CD14-positive monocyte (primary cell): Measurements from ENCODE around the gene ATP5F1E. TPM values are rescaled to one million over a fixed set of nuclear protein-coding genes. Genes with fewer than 3 reads are reported as not detected.

Source experiments
- DNase-seq, 3 donors: peaks; one replicate each; pipeline ENCODE4 v3.0.0-alpha.2; 2011 to 2022
- H2AFZ ChIP-seq: 2 replicates; pipeline ENCODE4 v1.6.0; 2012; ENCODE audit warnings: mild to moderate bottlenecking, low read depth, low read length, inconsistent platforms; ENCODE audit not compliant: insufficient read depth, poor library complexity, severe bottlenecking
- H3K27ac ChIP-seq, 2 donors: 1 replicate in 1 of 2; 2 replicates in 1 of 2; pipeline ENCODE4 v1.5.1; 2012 to 2013; ENCODE audit warnings: low read length in 2 of 2, control low read depth in 1 of 2, inconsistent platforms in 1 of 2, low read depth in 1 of 2, mild to moderate bottlenecking in 1 of 2
- H3K27me3 ChIP-seq, 2 donors: one replicate each; pipeline versions ENCODE4 v1.6.0 to v1.6.1; 2011 to 2013; ENCODE audit warnings: low read length in 2 of 2; ENCODE audit not compliant: control insufficient read depth in 2 of 2, insufficient read depth in 2 of 2
- H3K36me3 ChIP-seq, 2 donors: replicated peaks in 1 of 2; 1 replicate in 1 of 2; 2 replicates in 1 of 2; pipeline versions ENCODE4 v1.5.1 to v1.6.1; 2012 to 2013; ENCODE audit warnings: low read length in 2 of 2, control low read depth in 1 of 2, inconsistent platforms in 1 of 2, mild to moderate bottlenecking in 1 of 2; ENCODE audit not compliant: insufficient read depth in 2 of 2, control insufficient read depth in 1 of 2
- H3K4me1 ChIP-seq, 2 donors: 1 replicate in 1 of 2; 2 replicates in 1 of 2; pipeline versions ENCODE4 v1.5.1 to v1.6.1; 2012 to 2013; ENCODE audit warnings: low read length in 2 of 2, control low read depth in 1 of 2, inconsistent platforms in 1 of 2, mild to moderate bottlenecking in 1 of 2, moderate library complexity in 1 of 2; ENCODE audit not compliant: insufficient read depth in 2 of 2, control insufficient read depth in 1 of 2
- H3K4me2 ChIP-seq: replicated peaks from 2 replicates; pipeline ENCODE3; 2012; ENCODE audit warnings: low read length, moderate library complexity, mild to moderate bottlenecking; ENCODE audit not compliant: poor library complexity, severe bottlenecking; ENCODE audit errors: extremely low read depth
- H3K4me3 ChIP-seq, 3 experiments: fragments of 200-600 bp in 1 of 3; sonication (generic) in 1 of 3; replicated peaks in 1 of 3; 1 replicate in 2 of 3; 2 replicates in 1 of 3; pipeline ENCODE4 v1.5.1; 2011 to 2013; ENCODE audit warnings: low read length in 3 of 3, mild to moderate bottlenecking in 3 of 3, control low read depth in 2 of 3, low read depth in 2 of 3, inconsistent platforms in 1 of 3, moderate library complexity in 1 of 3
- H3K79me2 ChIP-seq: 2 replicates; pipeline ENCODE4 v1.6.0; 2012; ENCODE audit warnings: mild to moderate bottlenecking, control low read depth, inconsistent platforms, low read length, moderate library complexity; ENCODE audit not compliant: insufficient read depth
- H3K9ac ChIP-seq: 2 replicates; pipeline ENCODE4 v1.6.0; 2017; ENCODE audit warnings: low read length, mild to moderate bottlenecking; ENCODE audit not compliant: insufficient read depth, poor library complexity, severe bottlenecking
- H3K9me3 ChIP-seq, 2 donors: replicated peaks in 1 of 2; 1 replicate in 1 of 2; 2 replicates in 1 of 2; pipeline versions ENCODE4 v1.5.1 to v1.6.1; 2012 to 2013; ENCODE audit warnings: low read length in 2 of 2, control low read depth in 1 of 2; ENCODE audit not compliant: control insufficient read depth in 1 of 2, insufficient read depth in 1 of 2
- H4K20me1 ChIP-seq: 2 replicates; pipeline ENCODE4 v1.6.0; 2012; ENCODE audit warnings: mild to moderate bottlenecking, low read length, control low read depth, moderate library complexity; ENCODE audit not compliant: insufficient read depth
- H3K27ac Mint-ChIP-seq, 7 donors: one replicate each; pipeline ENCODE4 v1.8.0; 2020; ENCODE audit warnings: mild to moderate bottlenecking in 7 of 7, mixed read lengths in 7 of 7, moderate library complexity in 6 of 7, inconsistent platforms in 2 of 7
- H3K27me3 Mint-ChIP-seq, 3 donors: one replicate each; pipeline ENCODE4 v1.8.0; 2021 to 2022; ENCODE audit warnings: low read depth in 3 of 3, mild to moderate bottlenecking in 3 of 3, mixed read lengths in 3 of 3, moderate library complexity in 3 of 3, inconsistent platforms in 1 of 3
- H3K36me3 Mint-ChIP-seq, 2 donors: one replicate each; pipeline ENCODE4 v1.8.0; 2020; ENCODE audit warnings: mixed read lengths in 2 of 2, inconsistent platforms in 1 of 2, mild to moderate bottlenecking in 1 of 2
- H3K4me1 Mint-ChIP-seq: one replicate; pipeline ENCODE4 v1.8.0; 2020; ENCODE audit warnings: mild to moderate bottlenecking, mixed read lengths
- H3K4me3 Mint-ChIP-seq, 2 donors: one replicate each; pipeline ENCODE4 v1.8.0; 2020; ENCODE audit warnings: mild to moderate bottlenecking in 2 of 2, mixed read lengths in 2 of 2, moderate library complexity in 1 of 2
- H3K9me3 Mint-ChIP-seq, 7 donors: one replicate each; pipeline ENCODE4 v1.8.0; 2020 to 2022; ENCODE audit warnings: mixed read lengths in 7 of 7, mild to moderate bottlenecking in 6 of 7, moderate library complexity in 6 of 7, inconsistent platforms in 2 of 7
- WGBS: methylation state at CpG from one replicate; pipeline ENCODE4 v1.1.5; 2013; ENCODE audit warnings: missing lambda C conversion rate; ENCODE audit not compliant: insufficient coverage; 5-methylcytosine and 5-hydroxymethylcytosine counted together
- intact Hi-C, 2 donors: fragments of 100-400 bp; cut with micrococcal nuclease; formaldehyde crosslinking; loops; one replicate each; pipeline versions ENCODE4 v1.15.0 to v1.15.1; 2023
- polyA plus RNA-seq, 3 donors: library from polyadenylated mRNA; depleted of rRNA in 1 of 3; unstranded in 2 of 3; stranded (reverse) in 1 of 3; fragments of 300-500 nt in 2 of 3; fragments of >200 nt in 1 of 3; fragmentation: Illumina TruSeq in 2 of 3; gene quantifications; 1 replicate in 2 of 3; 2 replicates in 1 of 3; pipeline ENCODE4 v1.2.3, GENCODE V29; 2012 to 2021
- TF ChIP-seq, protein P1 (sequence below): fragments of 200-600 bp; IDR thresholded peaks from one replicate; pipeline ENCODE4 v1.8.0; 2022; ENCODE audit warnings: antibody characterized with exemption, mild to moderate bottlenecking

Gene ATP5F1E
- polyA plus RNA-seq, 3 donors, result 39.0 to 105 (median 102) TPM

- Mint-ChIP-seq H3K27ac (peak overlapping the region in 3 of 7 donors; percentile 3 to 42 (median 36)), H3K9me3 (no peaks in the 10 kb centered on the region), H3K27me3 (peaks cover 0 to 2% (median 0%) of the 10 kb centered on the region in 3 donors), H3K4me3 (no peak overlapping the region), H3K36me3 (peaks cover 88 to 95% of the 10 kb centered on the region in 2 donors), H3K4me1 (peaks cover 35% of the 10 kb centered on the region)
- no peaks in the 10 kb centered on the region for H3K9me3 ChIP-seq
- TF ChIP-seq, protein P1, sequence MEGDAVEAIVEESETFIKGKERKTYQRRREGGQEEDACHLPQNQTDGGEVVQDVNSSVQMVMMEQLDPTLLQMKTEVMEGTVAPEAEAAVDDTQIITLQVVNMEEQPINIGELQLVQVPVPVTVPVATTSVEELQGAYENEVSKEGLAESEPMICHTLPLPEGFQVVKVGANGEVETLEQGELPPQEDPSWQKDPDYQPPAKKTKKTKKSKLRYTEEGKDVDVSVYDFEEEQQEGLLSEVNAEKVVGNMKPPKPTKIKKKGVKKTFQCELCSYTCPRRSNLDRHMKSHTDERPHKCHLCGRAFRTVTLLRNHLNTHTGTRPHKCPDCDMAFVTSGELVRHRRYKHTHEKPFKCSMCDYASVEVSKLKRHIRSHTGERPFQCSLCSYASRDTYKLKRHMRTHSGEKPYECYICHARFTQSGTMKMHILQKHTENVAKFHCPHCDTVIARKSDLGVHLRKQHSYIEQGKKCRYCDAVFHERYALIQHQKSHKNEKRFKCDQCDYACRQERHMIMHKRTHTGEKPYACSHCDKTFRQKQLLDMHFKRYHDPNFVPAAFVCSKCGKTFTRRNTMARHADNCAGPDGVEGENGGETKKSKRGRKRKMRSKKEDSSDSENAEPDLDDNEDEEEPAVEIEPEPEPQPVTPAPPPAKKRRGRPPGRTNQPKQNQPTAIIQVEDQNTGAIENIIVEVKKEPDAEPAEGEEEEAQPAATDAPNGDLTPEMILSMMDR, result no peak
- no peaks in the 10 kb centered on the region for H3K27me3 ChIP-seq
- H3K79me2 ChIP-seq, result peaks cover 67% of the 10 kb centered on the region
- H3K4me3 ChIP-seq, result no peak overlapping the region
- no peak overlapping the region for H3K4me2 ChIP-seq
- DNase-seq, result no peak
- 82% methylated on average over 4 of the region's 4 CpGs for WGBS
- H3K4me1 ChIP-seq, result peaks cover 9 to 20% of the 10 kb centered on the region in 2 donors
- H4K20me1 ChIP-seq, result peaks cover 94% of the 10 kb centered on the region
- H3K9ac ChIP-seq, result no peak overlapping the region
- intact Hi-C loops, result loop anchor here in 1 of 2 donors (5.0 kb wide), 1 partner anchor 33 kb away; no protein-coding TSS in a partner anchor
- no peak overlapping the region for H2AFZ ChIP-seq
- peak overlapping the region in 1 of 2 donors; percentile 9 for H3K27ac ChIP-seq
- peaks cover 71 to 87% of the 10 kb centered on the region in 2 donors for H3K36me3 ChIP-seq
These were observed 6.6 kb downstream of the ATP5F1E start for GRCh38 chr20:59025511-59025910.

DNA sequence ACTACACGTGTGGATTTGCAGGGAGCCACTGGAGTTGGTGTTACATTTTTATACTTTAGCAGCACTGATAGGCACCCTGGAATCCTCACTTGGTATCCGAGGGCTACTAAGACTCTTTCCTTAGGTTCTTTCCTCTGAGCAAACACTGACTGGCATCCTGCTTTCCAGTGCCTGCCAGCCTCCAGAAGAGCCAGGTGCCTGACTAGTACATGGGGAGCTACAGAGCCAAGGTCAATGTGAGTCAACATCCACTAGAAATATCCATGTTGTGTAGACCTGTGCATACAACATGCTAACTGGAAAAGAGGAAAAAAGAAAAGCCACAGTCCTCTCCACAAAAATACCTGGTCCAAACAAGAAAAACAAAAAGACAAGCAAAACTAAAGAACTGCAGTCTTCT lies 7.0 kb downstream of the ATP5F1E start:
- H2AFZ ChIP-seq, result no peak overlapping the region
- H3K36me3 Mint-ChIP-seq, result peaks cover 84 to 93% of the 10 kb centered on the region in 2 donors
- H3K9me3 Mint-ChIP-seq, result no peaks in the 10 kb centered on the region
- no peak overlapping the region for H3K27ac Mint-ChIP-seq
- 100% methylated on average over 2 of the region's 2 CpGs for WGBS
- no peaks in the 10 kb centered on the region for H3K27me3 ChIP-seq
- peaks cover 63% of the 10 kb centered on the region for H3K79me2 ChIP-seq
- no peak overlapping the region for H3K27ac ChIP-seq
- DNase-seq, result no peak
- H3K4me1 Mint-ChIP-seq, result peaks cover 31% of the 10 kb centered on the region
- H3K4me3 ChIP-seq, result no peak overlapping the region
- H3K4me3 Mint-ChIP-seq, result no peak overlapping the region
- no peak overlapping the region for H3K9ac ChIP-seq
- peaks cover 89% of the 10 kb centered on the region for H4K20me1 ChIP-seq
- peaks cover 9 to 17% of the 10 kb centered on the region in 2 donors for H3K4me1 ChIP-seq
- H3K4me2 ChIP-seq, result no peak overlapping the region
- H3K36me3 ChIP-seq, result peaks cover 69 to 83% of the 10 kb centered on the region in 2 donors
- TF ChIP-seq, protein P1, result no peak
- no peaks in the 10 kb centered on the region for H3K9me3 ChIP-seq
- intact Hi-C loops, result loop anchor here in 1 of 2 donors (5.0 kb wide), 1 partner anchor 33 kb away; no protein-coding TSS in a partner anchor
- peaks cover 0 to 2% (median 0%) of the 10 kb centered on the region in 3 donors for H3K27me3 Mint-ChIP-seq
